RCC 7860 (cell line): ENCODE measurements around the gene ANKS1A.
"Not testable (repeated sequence)": the region's sequence is repeated elsewhere in the genome, so short reads cannot be mapped to it uniquely, and the experiment has no call there.

Experiments used
- DNase-seq: peaks from one replicate; pipeline ENCODE4 v3.0.0-alpha.2; 2015; ENCODE audit warnings: low spot score
- FAIRE-seq: peaks from 2 replicates; lab custom pipeline; 2012; peaks lifted over from hg19 to GRCh38; lab: Jason Lieb, UNC

Gene ANKS1A

GRCh38 chr6:35089935-35090505 is 201.0 kb downstream of the ANKS1A start:
- FAIRE-seq (peak; percentile 84), DNase-seq (peak; percentile 84)

- no peak for FAIRE-seq
- no peak for DNase-seq
Measured at GRCh38 chr6:35090734-35091133, 201.7 kb downstream of the ANKS1A start.

GRCh38 chr6:35091346-35092083 is 202.5 kb downstream of the ANKS1A start:
- FAIRE-seq (no peak), DNase-seq (no peak)

GRCh38 chr6:35092362-35093117 is 203.5 kb downstream of the ANKS1A start:
- peak; percentile 82 for FAIRE-seq

GRCh38 chr6:35093118-35093445 is 204.0 kb downstream of the ANKS1A start:
- no peak for FAIRE-seq

More at GRCh38 chr6:35092362-35093117, 203.5 kb downstream of the ANKS1A start:
- peak; percentile 83 for DNase-seq

GRCh38 chr6:35093783-35094182 is 204.7 kb downstream of the ANKS1A start:
- DNase-seq (no peak), FAIRE-seq (no peak)

More at GRCh38 chr6:35093118-35093445, 204.0 kb downstream of the ANKS1A start:
- DNase-seq = no peak

- no peak for FAIRE-seq
Measured at GRCh38 chr6:35094183-35094582, 205.1 kb downstream of the ANKS1A start.

GRCh38 chr6:35096129-35096862 is 207.2 kb downstream of the ANKS1A start:
- FAIRE-seq = peak; percentile 80
- peak; percentile 84 for DNase-seq

More at GRCh38 chr6:35094183-35094582, 205.1 kb downstream of the ANKS1A start:
- no peak for DNase-seq

- DNase-seq = no peak
- FAIRE-seq = no peak
Measured at GRCh38 chr6:35099116-35099515, 210.1 kb downstream of the ANKS1A start.

GRCh38 chr6:35105078-35105477 is 216.0 kb downstream of the ANKS1A start:
- no peak for DNase-seq
- FAIRE-seq = no peak

- FAIRE-seq = not testable (repeated sequence)
Measured at GRCh38 chr6:35106061-35106460, 217.0 kb downstream of the ANKS1A start.

GRCh38 chr6:35107208-35107607 is 218.2 kb downstream of the ANKS1A start:
- not testable (repeated sequence) for DNase-seq, FAIRE-seq

More at GRCh38 chr6:35106061-35106460, 217.0 kb downstream of the ANKS1A start:
- DNase-seq = not testable (repeated sequence)

- FAIRE-seq, DNase-seq: not testable (repeated sequence)
Measured at GRCh38 chr6:35107761-35108160, 218.7 kb downstream of the ANKS1A start.

- FAIRE-seq (no peak), DNase-seq (no peak)
Measured at GRCh38 chr6:35108309-35108885, 219.3 kb downstream of the ANKS1A start.

GRCh38 chr6:35120746-35121145 is 231.7 kb downstream of the ANKS1A start:
- DNase-seq (no peak), FAIRE-seq (no peak)

GRCh38 chr6:35124356-35124755 is 235.3 kb downstream of the ANKS1A start:
- FAIRE-seq = no peak

GRCh38 chr6:35128042-35128441 is 239.0 kb downstream of the ANKS1A start:
- no peak for FAIRE-seq
- DNase-seq = no peak

More at GRCh38 chr6:35124356-35124755, 235.3 kb downstream of the ANKS1A start:
- DNase-seq = no peak

- FAIRE-seq (no peak), DNase-seq (no peak)
Measured at GRCh38 chr6:35128496-35128895, 239.4 kb downstream of the ANKS1A start.

- no peak for FAIRE-seq
- DNase-seq = no peak
Measured at GRCh38 chr6:35136185-35136584, 247.1 kb downstream of the ANKS1A start.

GRCh38 chr6:35138191-35138590 is 249.1 kb downstream of the ANKS1A start:
- not testable (repeated sequence) for DNase-seq, FAIRE-seq
